ENCODE data around the gene KTN1.

The KTN1 gene

GRCh38 chr14:55579724-55580469, at the start of gene KTN1:
Gene KTN1, plus strand, starts transcription at chr14:55580207. Its CDS starts 31,842 bp downstream, at chr14:55612049.
- DNase-seq (ENCODE audit: low read depth), result peak; percentile 73
- TF ChIP-seq, protein P1, sequence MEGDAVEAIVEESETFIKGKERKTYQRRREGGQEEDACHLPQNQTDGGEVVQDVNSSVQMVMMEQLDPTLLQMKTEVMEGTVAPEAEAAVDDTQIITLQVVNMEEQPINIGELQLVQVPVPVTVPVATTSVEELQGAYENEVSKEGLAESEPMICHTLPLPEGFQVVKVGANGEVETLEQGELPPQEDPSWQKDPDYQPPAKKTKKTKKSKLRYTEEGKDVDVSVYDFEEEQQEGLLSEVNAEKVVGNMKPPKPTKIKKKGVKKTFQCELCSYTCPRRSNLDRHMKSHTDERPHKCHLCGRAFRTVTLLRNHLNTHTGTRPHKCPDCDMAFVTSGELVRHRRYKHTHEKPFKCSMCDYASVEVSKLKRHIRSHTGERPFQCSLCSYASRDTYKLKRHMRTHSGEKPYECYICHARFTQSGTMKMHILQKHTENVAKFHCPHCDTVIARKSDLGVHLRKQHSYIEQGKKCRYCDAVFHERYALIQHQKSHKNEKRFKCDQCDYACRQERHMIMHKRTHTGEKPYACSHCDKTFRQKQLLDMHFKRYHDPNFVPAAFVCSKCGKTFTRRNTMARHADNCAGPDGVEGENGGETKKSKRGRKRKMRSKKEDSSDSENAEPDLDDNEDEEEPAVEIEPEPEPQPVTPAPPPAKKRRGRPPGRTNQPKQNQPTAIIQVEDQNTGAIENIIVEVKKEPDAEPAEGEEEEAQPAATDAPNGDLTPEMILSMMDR (IDR thresholded peaks at IDR 0.05; ENCODE audit: low read length, missing control alignments), result no peak
- peak within 1 kb of the TSS; percentile 81 for H3K4me3 ChIP-seq (replicated peaks; ENCODE audit: low read depth, low read length)

- TF ChIP-seq, protein P1 (IDR thresholded peaks at IDR 0.05; ENCODE audit: low read length, missing control alignments), result no peak
- no peak overlapping the region for H3K4me3 ChIP-seq (replicated peaks; ENCODE audit: low read depth, low read length)
- DNase-seq (ENCODE audit: low read depth), result no peak
Observed at GRCh38 chr14:55530464-55530863, 49.5 kb upstream of the KTN1 start.

- no peak overlapping the region for H3K4me3 ChIP-seq (replicated peaks; ENCODE audit: low read depth, low read length)
- no peak for DNase-seq (ENCODE audit: low read depth)
- TF ChIP-seq, protein P1 (IDR thresholded peaks at IDR 0.05; ENCODE audit: low read length, missing control alignments), result no peak
Observed at GRCh38 chr14:55532645-55533344, 47.2 kb upstream of the KTN1 start.

DNA sequence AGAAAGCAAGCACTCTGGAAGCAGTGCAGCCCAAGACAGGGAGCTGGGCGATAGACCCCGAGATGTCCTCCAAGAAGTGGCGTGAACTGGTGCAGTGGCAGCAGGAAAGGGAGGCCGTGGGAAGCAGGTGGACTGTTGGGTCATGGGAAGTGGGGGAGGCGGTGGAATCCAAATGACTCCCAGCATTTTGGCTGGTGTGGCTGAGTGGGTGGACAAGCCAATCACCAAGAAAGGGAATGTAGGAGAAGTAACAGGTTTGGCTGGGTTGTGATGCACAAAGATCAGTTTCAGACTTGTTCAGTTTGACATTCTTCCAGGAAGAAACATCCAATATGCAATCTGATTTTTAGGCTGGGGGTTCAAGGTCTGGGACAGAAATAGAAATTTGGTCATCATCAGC, 46.0 kb upstream of the KTN1 start:
- DNase-seq (ENCODE audit: low read depth), result no peak
- TF ChIP-seq, protein P1 (IDR thresholded peaks at IDR 0.05; ENCODE audit: low read length, missing control alignments), result no peak
- H3K4me3 ChIP-seq (replicated peaks; ENCODE audit: low read depth, low read length), result no peak overlapping the region

DNA sequence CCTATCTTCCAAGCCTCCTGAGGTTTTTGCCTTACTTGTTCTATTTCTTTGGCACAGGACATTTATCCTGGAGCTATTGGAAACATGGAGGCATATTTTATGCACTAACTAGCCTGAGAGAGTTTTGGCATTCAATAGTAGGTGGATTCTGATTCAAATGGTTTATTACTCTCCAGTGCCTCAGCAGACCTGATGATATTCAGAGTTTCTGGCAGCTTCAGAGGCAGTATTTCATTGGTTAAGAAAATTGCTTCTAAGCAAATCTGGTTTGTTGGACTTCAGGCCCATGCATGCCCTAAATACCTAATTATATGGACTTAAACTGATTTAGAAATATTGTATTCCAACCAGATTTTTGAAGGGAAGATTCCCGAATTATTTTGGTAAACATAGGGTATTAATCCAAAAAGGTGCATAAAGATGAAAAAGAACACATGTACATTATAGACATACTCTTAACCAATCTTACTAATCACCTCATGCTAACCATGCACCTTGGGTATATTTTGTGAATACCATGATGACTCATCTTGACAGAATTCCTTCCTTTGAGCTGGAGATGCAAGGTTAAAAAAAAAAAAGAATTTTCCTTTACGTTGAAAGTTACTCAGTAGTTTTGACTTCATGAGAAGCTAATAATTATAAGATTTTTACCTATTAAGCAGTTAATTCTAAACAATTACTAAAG, 44.3 kb upstream of the KTN1 start:
- no peak for DNase-seq (ENCODE audit: low read depth)
- no peak overlapping the region for H3K4me3 ChIP-seq (replicated peaks; ENCODE audit: low read depth, low read length)
- TF ChIP-seq, protein P1 (IDR thresholded peaks at IDR 0.05; ENCODE audit: low read length, missing control alignments), result no peak

GRCh38 chr14:55536204-55536708, 43.8 kb upstream of the KTN1 start:
- no peak for DNase-seq (ENCODE audit: low read depth)
- TF ChIP-seq, protein P1 (IDR thresholded peaks at IDR 0.05; ENCODE audit: low read length, missing control alignments), result no peak

More at GRCh38 chr14:55536204-55536708, 43.8 kb upstream of the KTN1 start:
- H3K4me3 ChIP-seq (replicated peaks; ENCODE audit: low read depth, low read length), result no peak overlapping the region

Measured in fibroblast of pulmonary artery (primary cell).